Vagina (tissue), 2 donors: ENCODE data around the gene PTGFR. TPM values are rescaled to one million over a fixed set of nuclear protein-coding genes. Genes with fewer than 3 reads are reported as not detected.

Source experiments
- DNase-seq, 2 donors: peaks; one replicate each; pipeline ENCODE4 v3.0.0-alpha.2; 2017; ENCODE audit errors: extremely low spot score in 2 of 2
- H3K27ac ChIP-seq: fragments of 200-600 bp; sonication (generic); one replicate; pipeline ENCODE4 v1.5.1; 2019
- H3K27me3 ChIP-seq: fragments of 200-600 bp; sonication (generic); one replicate; pipeline ENCODE4 v1.5.1; 2019
- H3K36me3 ChIP-seq, 2 donors: fragments of 200-600 bp; sonication (generic); one replicate each; pipeline ENCODE4 v1.5.1; 2017 to 2019
- H3K4me1 ChIP-seq: fragments of 200-600 bp; sonication (generic); one replicate; pipeline ENCODE4 v1.5.1; 2019
- H3K4me3 ChIP-seq, 2 donors: fragments of 200-600 bp; sonication (generic); 1 replicate in 1 of 2; 2 replicates in 1 of 2; pipeline ENCODE4 v1.5.1; 2016 to 2019
- H3K9me3 ChIP-seq: fragments of 200-600 bp; sonication (generic); one replicate; pipeline ENCODE4 v1.5.1; 2019
- CTCF ChIP-seq, 3 experiments: fragments of 450-650 bp in 2 of 3; fragments of 200-600 bp in 1 of 3; sonication (generic) in 1 of 3; IDR thresholded peaks; one replicate each; pipeline ENCODE4 v1.5.1; 2017 to 2019; ENCODE audit warnings: antibody characterized with exemption in 3 of 3, mild to moderate bottlenecking in 2 of 3, moderate library complexity in 2 of 3
- POLR2A ChIP-seq, 2 donors: fragments of 450-650 bp; IDR thresholded peaks; one replicate each; pipeline ENCODE4 v1.6.1; 2017; ENCODE audit warnings: antibody characterized with exemption in 2 of 2, mild to moderate bottlenecking in 2 of 2, moderate library complexity in 2 of 2
- POLR2AphosphoS5 ChIP-seq, 2 donors: sonication (generic); formaldehyde crosslinking; IDR thresholded peaks; one replicate each; pipeline ENCODE4 v1.9.0; 2017; ENCODE audit warnings: antibody characterized with exemption in 2 of 2, mild to moderate bottlenecking in 2 of 2, low read depth in 1 of 2; ENCODE audit not compliant: insufficient read depth in 1 of 2
- intact Hi-C: fragments of 100-400 bp; cut with DNase I; formaldehyde crosslinking; loops from one replicate; pipeline ENCODE4 v1.15.1; 2023
- total RNA-seq: library from RNA; depleted of rRNA; stranded (reverse); fragments of >200 nt; gene quantifications from one replicate; pipeline ENCODE4 v1.2.3, GENCODE V29; 2016

The PTGFR gene
- total RNA-seq, 1 donor from 2014 or later: 4.4 TPM

- no peaks in the 10 kb centered on the region for H3K27me3 ChIP-seq
- no peaks in the 10 kb centered on the region for H3K9me3 ChIP-seq
- peaks cover 4% of the 10 kb centered on the region for H3K4me1 ChIP-seq
- H3K36me3 ChIP-seq: no peaks in the 10 kb centered on the region
- intact Hi-C loops: no loop called here
- no peak for DNase-seq
- no peak overlapping the region for H3K4me3 ChIP-seq
- TF ChIP-seq POLR2A (IDR thresholded peaks at IDR 0.05) (no peak), POLR2AphosphoS5 (IDR thresholded peaks at IDR 0.05; ENCODE audit: insufficient read depth in 1 of 2, low read depth in 1 of 2) (no peak), CTCF (IDR thresholded peaks at IDR 0.05) (no peak)
- no peak overlapping the region for H3K27ac ChIP-seq
Observed at GRCh38 chr1:78468521-78468920, 22.3 kb upstream of the PTGFR start.

GRCh38 chr1:78469576-78469975 lies 21.2 kb upstream of the PTGFR start:
- no peak for DNase-seq
- intact Hi-C loops: no loop called here
- TF ChIP-seq POLR2A (IDR thresholded peaks at IDR 0.05) (no peak), CTCF (IDR thresholded peaks at IDR 0.05) (no peak), POLR2AphosphoS5 (IDR thresholded peaks at IDR 0.05; ENCODE audit: insufficient read depth in 1 of 2, low read depth in 1 of 2) (no peak)
- no peak overlapping the region for H3K27ac ChIP-seq
- H3K4me1 ChIP-seq: peaks cover 4% of the 10 kb centered on the region
- H3K27me3 ChIP-seq: no peaks in the 10 kb centered on the region
- no peak overlapping the region for H3K4me3 ChIP-seq
- H3K9me3 ChIP-seq: no peaks in the 10 kb centered on the region
- no peaks in the 10 kb centered on the region for H3K36me3 ChIP-seq

- no peak overlapping the region for H3K27ac ChIP-seq
Observed at GRCh38 chr1:78471890-78472620, 18.7 kb upstream of the PTGFR start.

GRCh38 chr1:78472851-78473496 lies 17.8 kb upstream of the PTGFR start:
- intact Hi-C loops: no loop called here
- no peak overlapping the region for H3K4me3 ChIP-seq
- H3K27ac ChIP-seq: no peak overlapping the region
- no peaks in the 10 kb centered on the region for H3K27me3 ChIP-seq
- DNase-seq: no peak
- TF ChIP-seq POLR2AphosphoS5 (IDR thresholded peaks at IDR 0.05; ENCODE audit: insufficient read depth in 1 of 2, low read depth in 1 of 2): no peak
- TF ChIP-seq CTCF (IDR thresholded peaks at IDR 0.05): no peak
- TF ChIP-seq POLR2A (IDR thresholded peaks at IDR 0.05): no peak
- no peaks in the 10 kb centered on the region for H3K36me3 ChIP-seq
- peaks cover 4% of the 10 kb centered on the region for H3K4me1 ChIP-seq
- no peaks in the 10 kb centered on the region for H3K9me3 ChIP-seq

More at GRCh38 chr1:78471890-78472620, 18.7 kb upstream of the PTGFR start:
- no peaks in the 10 kb centered on the region for H3K36me3 ChIP-seq
- TF ChIP-seq CTCF (IDR thresholded peaks at IDR 0.05): no peak
- TF ChIP-seq POLR2AphosphoS5 (IDR thresholded peaks at IDR 0.05; ENCODE audit: insufficient read depth in 1 of 2, low read depth in 1 of 2): no peak
- TF ChIP-seq POLR2A (IDR thresholded peaks at IDR 0.05): no peak
- peaks cover 4% of the 10 kb centered on the region for H3K4me1 ChIP-seq
- DNase-seq: no peak
- intact Hi-C loops: no loop called here
- H3K4me3 ChIP-seq: no peak overlapping the region
- no peaks in the 10 kb centered on the region for H3K27me3 ChIP-seq
- no peaks in the 10 kb centered on the region for H3K9me3 ChIP-seq

GRCh38 chr1:78474092-78474491 lies 16.7 kb upstream of the PTGFR start:
- H3K27me3 ChIP-seq: no peaks in the 10 kb centered on the region
- DNase-seq: no peak
- intact Hi-C loops: no loop called here

More at GRCh38 chr1:78474092-78474491, 16.7 kb upstream of the PTGFR start:
- TF ChIP-seq CTCF (IDR thresholded peaks at IDR 0.05) (no peak), POLR2A (IDR thresholded peaks at IDR 0.05) (no peak), POLR2AphosphoS5 (IDR thresholded peaks at IDR 0.05; ENCODE audit: insufficient read depth in 1 of 2, low read depth in 1 of 2) (no peak)
- H3K4me1 ChIP-seq: peaks cover 4% of the 10 kb centered on the region
- H3K9me3 ChIP-seq: no peaks in the 10 kb centered on the region
- no peak overlapping the region for H3K4me3 ChIP-seq
- no peaks in the 10 kb centered on the region for H3K36me3 ChIP-seq
- H3K27ac ChIP-seq: no peak overlapping the region
